Epithelial cell of umbilical artery (primary cell): ENCODE data around the gene POLR2J2. TPM values are rescaled to one million over a fixed set of nuclear protein-coding genes. Genes with fewer than 3 reads are reported as not detected.

Source experiments
- total RNA-seq: library from RNA; depleted of rRNA; stranded (reverse); fragments of >200 nt; gene quantifications from 2 replicates; pipeline ENCODE4 v1.2.3, GENCODE V29; 2014

POLR2J2 gene
- 1.9 and 2.9 TPM in 2 replicates for total RNA-seq

GRCh38 chr7:102671166-102671955 is at the start of gene POLR2J2:
Gene POLR2J2 (minus strand): TSS chr7:102671663. CDS start chr7:102671601, 62 bp downstream.

GRCh38 chr7:102649924-102650323 is 21.5 kb downstream of the POLR2J2 start, which contains the start of gene SPDYE2B:
Gene SPDYE2B (plus strand): TSS chr7:102650319. CDS start chr7:102652349, 2,030 bp downstream.

GRCh38 chr7:102642691-102643090 is 28.8 kb downstream of the POLR2J2 start, which contains the start of gene UPK3BL1:
Gene UPK3BL1 (minus strand): TSS chr7:102642791. CDS start chr7:102642741, 50 bp downstream.

GRCh38 chr7:102616507-102617125 is 54.8 kb downstream of the POLR2J2 start, which contains the start of gene RASA4:
Gene RASA4 (minus strand): TSS chr7:102616756. CDS start chr7:102616689, 67 bp downstream.

Other genes with a start within 250 kb of the POLR2J2 start
- 63.3 and 125 TPM in 2 replicates for gene ORAI2, start 238.1 kb downstream of the POLR2J2 start, total RNA-seq
- gene ALKBH4, start 206.8 kb downstream of the POLR2J2 start, total RNA-seq: 12.0 and 13.0 TPM in 2 replicates
- gene LRWD1, start 206.7 kb downstream of the POLR2J2 start, total RNA-seq: 31.3 and 33.8 TPM in 2 replicates
- 21.9 and 41.9 TPM in 2 replicates for gene POLR2J, start 192.7 kb downstream of the POLR2J2 start, total RNA-seq
- gene RASA4B, start 153.9 kb downstream of the POLR2J2 start, total RNA-seq: 0.65 and 3.2 TPM in 2 replicates
- gene UPK3BL2, start 128.0 kb downstream of the POLR2J2 start, total RNA-seq: 0.65 and 1.1 TPM in 2 replicates
- not detected in 2 replicates for gene SPDYE2, start 120.4 kb downstream of the POLR2J2 start, total RNA-seq
- 16.6 and 19.3 TPM in 2 replicates for gene POLR2J3, start 99.1 kb downstream of the POLR2J2 start, total RNA-seq
- gene RASA4, start 54.9 kb downstream of the POLR2J2 start, total RNA-seq: 4.9 and 9.9 TPM in 2 replicates
- gene UPK3BL1, start 28.9 kb downstream of the POLR2J2 start, total RNA-seq: 1.9 and 3.0 TPM in 2 replicates
- gene SPDYE2B, start 21.3 kb downstream of the POLR2J2 start, total RNA-seq: not detected in 2 replicates
- gene FAM185A, start 77.3 kb upstream of the POLR2J2 start, total RNA-seq: 6.5 and 12.5 TPM in 2 replicates
- gene LRRC17, start 241.3 kb upstream of the POLR2J2 start, total RNA-seq: 106 and 124 TPM in 2 replicates